ENCODE data around the gene TCEANC2.

The TCEANC2 gene

DNA sequence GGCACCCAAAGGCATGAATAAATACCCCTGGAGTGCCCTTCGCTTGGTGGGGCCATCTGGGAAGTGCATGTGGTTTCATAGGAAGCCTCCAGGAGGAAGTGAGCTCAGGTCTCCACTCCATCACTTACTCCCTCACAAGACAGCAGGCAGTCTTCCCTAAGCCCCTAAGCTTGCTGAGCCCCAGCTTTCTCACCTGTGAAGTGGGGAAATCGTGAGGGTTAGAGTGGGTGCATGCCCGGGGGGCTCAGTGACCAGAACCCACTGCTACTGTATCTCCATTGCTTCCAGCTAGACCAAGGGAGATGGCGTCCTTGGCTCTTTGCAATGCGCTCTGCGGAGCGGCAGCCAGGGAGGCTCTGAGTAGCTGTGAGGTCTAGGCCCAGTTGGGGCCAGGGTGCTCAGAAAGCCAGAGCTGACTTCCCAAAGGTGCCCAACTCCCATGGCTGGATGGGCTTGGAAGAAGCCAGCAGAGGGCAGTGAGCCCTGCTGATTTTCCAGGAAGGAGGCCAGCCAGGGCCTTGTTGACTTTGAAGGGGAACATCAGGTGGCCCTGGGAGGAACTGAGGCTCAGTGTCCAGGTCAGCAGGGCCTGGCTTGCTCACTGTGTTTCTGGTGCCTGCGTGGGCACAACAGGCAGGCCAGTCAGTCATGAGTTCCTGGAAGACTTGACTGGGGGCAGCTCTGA, 72.1 kb downstream of the TCEANC2 start:
- Mint-ChIP-seq H3K27ac (peak overlapping the region in 1 of 3 experiments; percentile 40), H3K9me3 (no peaks in the 10 kb centered on the region), H3K4me1 (peaks cover 18% of the 10 kb centered on the region), H3K27me3 (ENCODE audit: low read depth) (peaks cover 34% of the 10 kb centered on the region), H3K4me3 (no peak overlapping the region), H3K36me3 (ENCODE audit: low read depth) (no peaks in the 10 kb centered on the region)
- TF ChIP-seq, protein P1, sequence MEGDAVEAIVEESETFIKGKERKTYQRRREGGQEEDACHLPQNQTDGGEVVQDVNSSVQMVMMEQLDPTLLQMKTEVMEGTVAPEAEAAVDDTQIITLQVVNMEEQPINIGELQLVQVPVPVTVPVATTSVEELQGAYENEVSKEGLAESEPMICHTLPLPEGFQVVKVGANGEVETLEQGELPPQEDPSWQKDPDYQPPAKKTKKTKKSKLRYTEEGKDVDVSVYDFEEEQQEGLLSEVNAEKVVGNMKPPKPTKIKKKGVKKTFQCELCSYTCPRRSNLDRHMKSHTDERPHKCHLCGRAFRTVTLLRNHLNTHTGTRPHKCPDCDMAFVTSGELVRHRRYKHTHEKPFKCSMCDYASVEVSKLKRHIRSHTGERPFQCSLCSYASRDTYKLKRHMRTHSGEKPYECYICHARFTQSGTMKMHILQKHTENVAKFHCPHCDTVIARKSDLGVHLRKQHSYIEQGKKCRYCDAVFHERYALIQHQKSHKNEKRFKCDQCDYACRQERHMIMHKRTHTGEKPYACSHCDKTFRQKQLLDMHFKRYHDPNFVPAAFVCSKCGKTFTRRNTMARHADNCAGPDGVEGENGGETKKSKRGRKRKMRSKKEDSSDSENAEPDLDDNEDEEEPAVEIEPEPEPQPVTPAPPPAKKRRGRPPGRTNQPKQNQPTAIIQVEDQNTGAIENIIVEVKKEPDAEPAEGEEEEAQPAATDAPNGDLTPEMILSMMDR (IDR thresholded peaks at IDR 0.05; ENCODE audit: unreplicated experiment in 3 of 3): peak in 2 of 3 experiments; percentile 16 to 30

DNA sequence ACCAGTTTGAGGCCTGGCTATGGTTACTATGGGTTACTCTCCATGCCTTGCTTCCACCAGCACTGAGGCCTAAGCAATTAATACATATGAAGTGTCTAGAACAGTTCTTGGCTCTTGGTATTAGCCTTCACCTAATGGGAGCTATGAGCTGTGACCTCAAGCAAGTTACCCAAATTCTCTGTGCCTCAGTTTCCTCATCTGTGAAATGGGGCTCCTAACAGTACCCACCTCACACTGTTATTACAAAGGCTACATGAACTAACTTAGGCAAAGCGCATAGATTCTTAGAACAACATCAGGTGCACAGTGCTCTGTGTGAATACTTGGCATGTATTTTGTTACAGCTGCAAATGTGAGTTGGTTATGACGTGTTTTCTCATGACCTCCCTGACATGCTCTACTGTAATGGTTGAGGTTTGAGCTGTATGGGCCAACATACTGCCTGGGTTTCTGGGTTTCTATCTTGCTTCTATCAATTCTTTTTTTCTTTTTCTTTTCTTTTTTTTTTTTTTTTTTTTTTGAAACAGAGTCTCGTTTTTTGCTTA, 72.9 kb downstream of the TCEANC2 start:
- TF ChIP-seq, protein P1 (IDR thresholded peaks at IDR 0.05; ENCODE audit: unreplicated experiment in 3 of 3): no peak
- Mint-ChIP-seq H3K4me3 (no peak overlapping the region), H3K4me1 (peaks cover 16% of the 10 kb centered on the region), H3K9me3 (no peaks in the 10 kb centered on the region), H3K27ac (no peak overlapping the region), H3K36me3 (ENCODE audit: low read depth) (no peaks in the 10 kb centered on the region), H3K27me3 (ENCODE audit: low read depth) (peaks cover 33% of the 10 kb centered on the region)

DNA sequence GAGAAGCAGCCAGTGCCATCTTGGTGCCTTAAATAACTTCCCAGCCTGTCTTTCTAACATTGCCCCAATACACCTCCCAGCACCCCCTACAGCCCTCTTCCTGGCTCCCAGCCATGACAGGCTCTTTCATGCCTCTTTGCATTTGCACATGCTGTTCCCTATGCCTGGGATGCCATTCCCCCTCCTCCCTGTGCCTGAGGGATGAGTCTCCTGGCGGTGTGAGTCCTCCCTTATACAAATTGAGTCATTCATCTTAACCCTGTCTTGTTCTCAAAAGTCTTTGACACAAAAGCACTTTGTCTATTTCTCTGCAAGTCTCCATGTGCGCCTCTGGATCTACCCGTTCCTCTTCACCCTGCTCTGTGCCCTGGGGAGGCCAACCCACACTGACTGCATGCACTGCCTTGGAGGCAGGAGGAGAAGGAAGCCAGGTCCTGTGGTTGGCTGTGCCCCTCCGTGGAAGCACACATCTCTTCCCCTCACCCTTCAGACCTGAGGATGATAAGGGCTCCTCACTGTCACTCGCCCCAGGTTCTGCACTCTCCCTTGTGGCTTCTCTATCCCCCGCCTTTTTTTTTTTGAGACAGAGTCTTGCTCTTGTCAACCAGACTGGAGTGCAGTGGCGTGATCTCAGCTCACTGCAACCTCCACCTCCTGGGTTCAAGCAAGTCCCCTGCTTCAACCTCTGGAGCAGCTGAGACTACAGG, 74.3 kb downstream of the TCEANC2 start:
- Mint-ChIP-seq H3K27ac (no peak overlapping the region), H3K4me3 (no peak overlapping the region), H3K4me1 (peaks cover 8% of the 10 kb centered on the region), H3K27me3 (ENCODE audit: low read depth) (peaks cover 29% of the 10 kb centered on the region), H3K9me3 (no peaks in the 10 kb centered on the region), H3K36me3 (ENCODE audit: low read depth) (no peaks in the 10 kb centered on the region)
- TF ChIP-seq, protein P1 (IDR thresholded peaks at IDR 0.05; ENCODE audit: unreplicated experiment in 3 of 3): no peak

DNA sequence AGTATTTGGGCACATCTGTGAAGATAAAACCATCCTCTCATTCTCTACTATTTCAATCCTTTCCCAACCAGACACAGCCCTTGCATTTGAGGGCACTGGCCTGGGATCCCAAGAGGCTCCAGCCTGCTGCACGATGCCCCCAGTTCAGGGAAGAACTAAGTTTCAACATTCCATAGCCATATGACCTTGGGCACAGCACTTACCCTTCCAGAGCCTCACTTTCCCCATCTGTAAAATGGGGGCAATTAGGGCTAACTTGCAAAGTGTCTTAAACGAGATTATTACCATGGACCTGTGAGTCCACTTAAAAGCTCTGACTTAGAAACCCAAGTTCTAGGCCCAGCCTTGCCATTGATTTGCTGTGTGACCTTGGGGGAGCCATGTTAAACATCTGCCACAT, 76.5 kb downstream of the TCEANC2 start:
- peaks cover 29% of the 10 kb centered on the region for H3K27me3 Mint-ChIP-seq (ENCODE audit: low read depth)
- H3K27ac Mint-ChIP-seq: no peak overlapping the region
- H3K4me1 Mint-ChIP-seq: peaks cover 2% of the 10 kb centered on the region
- H3K36me3 Mint-ChIP-seq (ENCODE audit: low read depth): no peaks in the 10 kb centered on the region
- no peaks in the 10 kb centered on the region for H3K9me3 Mint-ChIP-seq
- TF ChIP-seq, protein P1 (IDR thresholded peaks at IDR 0.05; ENCODE audit: unreplicated experiment in 3 of 3): no peak
- H3K4me3 Mint-ChIP-seq: no peak overlapping the region

DNA sequence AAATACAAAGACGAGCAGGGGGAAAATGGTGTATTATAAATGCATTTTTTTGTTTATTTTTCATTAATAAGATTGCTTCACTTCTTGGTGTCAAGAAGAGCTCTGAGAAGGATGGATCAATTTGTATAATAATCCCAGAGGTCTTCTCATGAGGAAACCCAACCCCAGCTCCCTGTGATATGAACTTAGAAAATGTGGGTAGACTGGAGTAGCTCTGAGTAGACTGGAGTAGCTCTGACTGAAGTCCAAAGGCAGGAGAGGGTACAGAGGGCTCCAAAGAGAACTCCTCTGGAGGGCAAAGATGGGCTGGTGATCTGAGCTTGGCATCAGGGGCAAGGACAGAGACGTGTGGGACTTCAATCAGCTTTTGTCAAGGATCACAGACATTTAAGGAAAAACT, 78.0 kb downstream of the TCEANC2 start:
- peaks cover 27% of the 10 kb centered on the region for H3K27me3 Mint-ChIP-seq (ENCODE audit: low read depth)
- TF ChIP-seq, protein P1 (IDR thresholded peaks at IDR 0.05; ENCODE audit: unreplicated experiment in 3 of 3): no peak
- H3K9me3 Mint-ChIP-seq: no peaks in the 10 kb centered on the region
- peaks cover 17% of the 10 kb centered on the region for H3K4me1 Mint-ChIP-seq
- no peak overlapping the region for H3K4me3 Mint-ChIP-seq
- no peak overlapping the region for H3K27ac Mint-ChIP-seq
- no peaks in the 10 kb centered on the region for H3K36me3 Mint-ChIP-seq (ENCODE audit: low read depth)

All from nephron (organoid).